HG02852 (cell line): ENCODE results near the gene EFEMP2.

ENCODE experiments used
- ATAC-seq: cut with Tn5 transposase; IDR thresholded peaks from one replicate; pipeline ENCODE4 v1.9.1; 2021; ENCODE audit warnings: mild to moderate bottlenecking, moderate library complexity; ENCODE audit not compliant: unreplicated experiment

EFEMP2 gene

DNA sequence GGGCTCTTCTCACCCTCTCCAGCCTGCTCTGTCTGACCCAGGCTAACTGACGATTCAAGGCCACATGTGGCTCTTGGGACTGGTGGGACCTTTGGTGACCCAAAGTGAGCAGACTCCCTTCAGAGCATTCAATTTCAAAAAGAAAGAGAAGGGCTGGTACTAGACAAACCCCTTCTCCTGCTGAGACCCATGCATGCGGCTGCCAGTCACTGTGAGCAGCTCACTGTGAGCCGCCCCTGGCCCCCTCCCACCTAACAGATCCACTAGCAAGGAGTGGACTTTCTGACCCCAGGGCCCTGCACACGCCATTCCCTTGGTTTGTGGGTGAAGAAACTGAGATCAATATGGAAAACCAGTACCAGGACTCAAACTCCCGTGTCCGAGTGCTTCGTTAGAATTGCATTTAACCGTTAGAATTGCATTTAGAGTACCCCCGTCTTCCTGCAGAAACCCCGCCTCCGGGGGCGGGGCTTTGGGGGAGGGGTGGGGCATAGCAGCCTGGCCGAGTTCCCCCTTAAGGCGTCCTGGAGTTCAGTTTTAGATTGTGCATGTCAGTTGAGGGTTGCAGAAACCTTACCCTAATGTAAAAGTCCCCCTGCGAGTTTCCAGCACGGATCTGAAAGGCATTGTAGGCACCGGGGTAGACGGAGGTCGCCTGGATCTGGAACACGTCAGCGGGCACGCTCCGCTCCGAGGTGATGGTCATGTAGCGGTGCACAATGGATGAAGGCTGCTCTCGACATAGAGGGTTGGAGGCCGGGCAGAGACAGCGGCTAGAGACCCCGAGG is 5.1 kb downstream of the EFEMP2 start:
- no peak for ATAC-seq

DNA sequence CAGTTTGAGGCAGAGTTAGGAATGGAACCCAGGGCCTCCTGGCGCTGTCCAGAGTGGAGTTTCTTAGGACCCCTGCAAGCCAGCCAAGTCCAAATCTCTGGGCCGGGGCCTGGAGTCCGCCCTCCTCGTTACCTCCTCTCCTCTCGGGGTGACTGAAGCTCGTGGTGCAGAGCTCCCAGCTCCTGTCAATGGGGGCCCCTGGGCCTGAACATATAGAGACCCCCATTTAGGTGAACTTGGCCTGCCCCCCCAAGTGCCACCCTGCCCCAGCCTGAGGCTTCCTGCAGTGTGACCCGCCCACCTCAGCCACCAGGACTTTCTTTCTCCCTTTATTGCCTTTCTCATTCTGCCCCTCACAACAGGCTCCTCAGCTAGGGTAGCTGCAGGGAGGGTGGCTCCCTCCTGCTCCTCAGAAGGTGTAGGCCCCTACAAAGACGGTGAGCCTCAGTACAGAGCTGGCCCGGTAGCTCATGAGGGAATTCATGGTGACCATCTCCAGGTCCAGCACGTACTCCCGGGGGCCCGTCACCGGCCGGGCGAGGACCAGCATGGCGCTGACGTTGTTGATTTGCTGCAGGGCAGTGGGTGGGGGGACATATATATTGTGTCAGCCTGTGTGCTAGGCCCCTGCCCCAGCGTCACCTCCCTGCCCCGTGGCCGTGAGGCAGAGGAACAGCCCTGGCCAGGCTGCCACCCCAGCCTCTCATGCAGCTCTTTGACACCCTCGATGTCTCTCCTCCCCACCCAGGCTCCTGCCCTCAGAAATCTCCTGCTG is 5.9 kb downstream of the EFEMP2 start:
- no peak for ATAC-seq

DNA sequence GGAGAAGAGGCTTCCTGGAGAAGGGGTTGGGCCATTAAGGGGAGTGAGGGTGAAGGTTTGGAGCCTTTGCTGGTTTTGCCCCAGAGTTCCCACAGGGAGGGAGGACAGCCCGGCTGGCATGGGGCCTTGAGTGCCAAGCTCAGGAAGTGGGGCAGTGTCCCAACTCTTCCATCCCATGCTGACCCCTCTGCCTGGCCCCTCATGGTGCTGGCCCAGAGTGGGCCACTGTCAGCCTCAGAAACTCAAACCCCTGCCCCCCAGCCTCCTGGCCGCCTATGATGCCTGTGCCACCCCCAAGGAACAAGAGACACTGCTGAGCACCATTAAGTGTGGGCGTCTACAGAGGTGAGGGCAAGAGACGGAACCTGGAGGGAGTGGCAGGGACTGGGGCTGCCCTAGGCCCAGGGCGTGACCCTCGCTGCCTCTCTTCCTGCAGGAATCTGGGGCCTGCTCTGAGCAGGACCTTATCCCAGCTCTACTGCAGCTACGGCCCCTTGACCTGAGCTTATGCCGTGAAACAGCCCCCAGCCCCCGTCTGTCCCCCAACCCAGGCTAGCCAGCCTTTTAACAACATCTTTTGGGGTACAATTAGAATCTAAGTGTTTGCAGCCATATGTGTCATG is 6.9 kb downstream of the EFEMP2 start:
- ATAC-seq, result no peak

DNA sequence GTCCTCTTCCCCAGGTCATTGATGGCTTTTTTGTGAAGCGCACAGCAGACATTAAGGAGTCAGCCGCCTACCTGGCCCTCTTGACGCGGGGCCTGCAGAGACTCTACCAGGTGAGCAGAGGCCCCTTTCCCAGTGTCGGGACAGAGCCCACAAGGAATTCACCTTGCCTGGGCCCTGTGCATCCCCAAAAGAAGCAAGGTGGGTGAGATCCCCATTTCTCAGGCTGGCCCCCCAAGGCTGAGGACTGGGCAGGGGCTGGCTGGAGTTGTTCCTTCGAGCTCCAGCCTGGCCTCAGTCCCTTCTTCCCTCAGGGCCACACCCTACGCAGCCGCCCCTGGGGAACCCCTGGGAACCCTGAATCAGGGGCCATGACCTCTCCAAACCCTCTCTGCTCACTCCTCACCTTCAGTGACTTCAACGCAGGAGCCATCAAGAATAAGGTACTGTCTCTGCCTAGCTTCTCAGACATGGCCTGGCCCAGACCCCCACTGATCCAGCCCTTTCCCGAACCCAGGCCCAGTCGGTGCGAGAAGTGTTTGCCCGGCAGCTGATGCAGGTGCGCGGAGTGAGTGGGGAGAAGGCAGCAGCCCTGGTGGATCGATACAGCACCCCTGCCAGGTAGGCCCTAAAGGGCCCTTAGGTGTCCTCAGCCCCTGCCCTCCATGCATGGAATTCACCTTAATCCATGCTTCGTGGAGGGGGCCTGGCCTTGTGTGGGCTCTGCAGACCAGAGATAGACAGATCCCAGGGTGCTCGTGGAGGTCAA is 7.7 kb downstream of the EFEMP2 start:
- ATAC-seq, result no peak

DNA sequence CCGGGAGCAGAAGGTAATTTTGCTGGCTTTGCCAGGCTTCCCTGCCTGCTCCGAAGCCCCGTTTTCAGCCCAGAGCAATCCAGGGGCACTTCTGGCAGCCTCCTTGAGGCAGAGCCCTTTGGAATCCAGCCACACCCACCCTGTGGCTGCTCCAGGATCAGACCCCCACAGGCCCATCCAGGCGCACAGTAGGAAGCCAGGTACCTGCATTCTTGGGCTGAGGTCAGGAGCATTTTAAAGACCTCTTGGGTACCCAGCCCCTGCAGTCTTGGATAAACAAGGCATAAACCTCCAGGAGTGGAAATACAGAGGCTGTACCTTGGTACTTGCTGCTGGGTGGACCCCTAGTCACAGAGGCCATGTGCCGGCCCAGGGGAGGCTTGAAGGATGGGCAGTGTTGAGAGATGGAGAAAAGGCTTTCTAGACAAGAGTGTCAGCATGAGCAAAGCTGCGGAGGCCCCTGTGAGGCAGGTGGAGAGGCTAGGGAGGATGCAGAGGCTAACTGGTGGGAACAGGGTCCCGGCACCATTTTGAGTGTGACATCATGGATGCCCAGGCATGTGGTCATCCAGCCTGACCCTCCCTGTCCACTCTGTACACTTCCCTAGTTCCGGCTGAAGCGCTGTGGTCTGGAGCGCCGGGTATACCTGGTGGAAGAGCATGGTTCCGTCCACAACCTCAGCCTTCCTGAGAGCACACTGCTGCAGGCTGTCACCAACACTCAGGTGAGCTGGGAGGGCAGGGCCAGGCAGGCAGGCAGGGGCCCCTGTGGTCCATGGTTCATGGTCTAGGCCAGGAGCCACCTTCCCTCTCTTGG is 8.5 kb downstream of the EFEMP2 start:
- ATAC-seq, result no peak

DNA sequence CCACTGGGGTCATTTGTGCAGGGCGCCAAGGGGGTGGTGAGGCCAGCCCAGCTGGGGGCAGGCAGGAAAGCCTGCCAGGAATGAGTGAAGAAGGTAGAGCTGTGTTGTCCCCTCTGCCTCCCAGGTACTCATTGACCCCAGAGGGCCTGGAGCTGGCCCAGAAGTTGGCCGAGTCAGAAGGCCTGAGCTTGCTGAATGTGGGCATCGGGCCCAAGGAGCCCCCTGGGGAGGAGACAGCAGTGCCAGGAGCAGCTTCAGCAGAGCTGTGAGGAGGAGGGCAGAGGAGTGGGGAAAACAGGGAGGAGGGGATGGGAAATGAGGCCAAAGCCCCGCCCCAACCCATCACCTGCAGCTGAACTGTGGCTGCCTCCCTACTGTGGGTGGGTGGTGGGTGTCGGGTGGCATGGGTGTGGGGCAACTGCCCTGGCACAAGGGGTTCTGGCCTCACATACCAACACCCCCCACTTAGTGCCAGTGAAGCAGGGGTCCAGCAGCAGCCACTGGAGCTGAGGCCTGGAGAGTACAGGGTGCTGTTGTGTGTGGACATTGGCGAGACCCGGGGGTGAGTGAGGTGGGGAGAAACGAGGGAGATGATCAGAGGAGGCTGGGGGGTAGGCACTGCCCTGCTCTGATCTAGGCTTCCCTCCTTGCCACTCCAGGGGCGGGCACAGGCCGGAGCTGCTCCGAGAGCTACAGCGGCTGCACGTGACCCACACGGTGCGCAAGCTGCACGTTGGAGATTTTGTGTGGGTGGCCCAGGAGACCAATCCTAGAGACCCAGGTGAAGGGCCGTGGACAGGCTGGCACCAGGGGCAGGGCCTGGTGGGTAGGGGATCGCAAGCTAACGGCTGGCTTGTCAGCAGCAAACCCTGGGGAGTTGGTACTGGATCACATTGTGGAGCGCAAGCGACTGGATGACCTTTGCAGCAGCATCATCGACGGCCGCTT is 9.4 kb downstream of the EFEMP2 start:
- no peak for ATAC-seq

DNA sequence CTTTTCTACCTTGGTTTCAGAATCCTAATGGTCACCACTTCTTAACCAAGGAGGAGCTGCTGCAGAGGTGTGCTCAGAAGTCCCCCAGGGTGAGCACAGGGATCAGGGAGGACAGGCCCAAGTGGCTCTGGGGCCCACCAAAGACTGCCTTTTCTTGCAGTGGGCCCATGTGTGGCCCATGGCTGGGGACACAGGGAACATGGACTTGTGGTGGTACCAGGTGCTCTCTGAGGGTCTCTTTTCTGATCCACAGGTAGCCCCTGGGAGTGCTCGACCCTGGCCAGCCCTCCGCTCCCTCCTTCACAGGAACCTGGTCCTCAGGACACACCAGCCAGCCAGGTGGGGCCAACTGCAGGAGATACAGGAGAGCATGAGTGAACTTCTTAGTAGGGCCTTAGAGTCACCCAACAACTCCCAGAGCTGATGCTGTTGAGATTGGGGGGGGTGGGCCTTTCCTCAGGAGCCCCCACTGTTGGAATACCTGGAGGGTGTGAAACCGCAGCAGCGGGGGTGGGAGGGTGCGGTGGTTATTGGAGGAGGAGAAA is 10.3 kb downstream of the EFEMP2 start:
- ATAC-seq, result no peak

DNA sequence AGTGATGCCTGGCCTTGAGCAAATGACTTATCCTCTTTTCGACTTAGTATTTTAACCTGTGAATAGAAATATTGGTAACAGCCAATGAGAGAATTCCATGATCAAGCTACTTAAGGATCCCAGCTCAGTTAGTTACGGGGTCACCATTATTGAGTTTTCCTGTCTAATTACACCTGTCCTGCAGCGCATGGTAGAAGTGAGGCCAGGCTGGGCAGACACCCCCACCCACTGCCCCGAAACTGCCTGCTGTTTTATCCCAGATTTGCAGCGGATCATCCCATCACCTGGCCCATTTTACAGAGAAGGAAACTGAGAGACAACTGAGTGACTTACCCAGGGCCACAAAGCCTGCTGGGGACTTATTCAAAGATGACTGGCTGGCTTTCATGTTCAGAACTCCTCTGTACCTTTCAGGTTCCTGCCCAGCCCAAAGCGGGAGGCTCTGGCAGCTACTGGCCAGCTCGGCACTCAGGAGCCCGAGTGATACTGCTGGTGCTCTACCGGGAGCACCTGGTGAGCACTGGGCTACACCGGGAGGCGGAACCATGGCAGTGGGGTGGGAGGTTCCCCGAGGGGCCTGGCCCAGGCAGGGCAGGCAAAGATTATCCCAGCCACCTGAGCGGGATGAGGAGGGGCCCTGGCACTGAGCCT is 10.9 kb downstream of the EFEMP2 start:
- no peak for ATAC-seq

DNA sequence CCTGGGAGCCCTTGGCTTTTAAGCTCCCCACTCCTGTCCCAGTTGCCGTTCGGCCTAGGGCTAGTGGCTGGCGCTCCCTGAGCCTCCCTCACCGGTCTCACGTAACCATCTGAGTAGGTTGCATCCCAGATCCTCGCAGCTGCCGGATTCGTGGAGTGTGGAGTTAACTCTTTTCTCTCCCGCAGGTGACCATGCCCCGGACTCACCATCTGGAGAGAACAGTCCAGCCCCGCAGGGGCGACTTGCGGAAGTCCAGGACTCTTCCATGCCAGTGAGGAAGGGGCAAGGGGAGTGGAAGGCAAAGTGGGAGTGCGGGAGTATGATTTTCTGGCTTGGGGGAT is 11.5 kb downstream of the EFEMP2 start:
- ATAC-seq, result no peak

DNA sequence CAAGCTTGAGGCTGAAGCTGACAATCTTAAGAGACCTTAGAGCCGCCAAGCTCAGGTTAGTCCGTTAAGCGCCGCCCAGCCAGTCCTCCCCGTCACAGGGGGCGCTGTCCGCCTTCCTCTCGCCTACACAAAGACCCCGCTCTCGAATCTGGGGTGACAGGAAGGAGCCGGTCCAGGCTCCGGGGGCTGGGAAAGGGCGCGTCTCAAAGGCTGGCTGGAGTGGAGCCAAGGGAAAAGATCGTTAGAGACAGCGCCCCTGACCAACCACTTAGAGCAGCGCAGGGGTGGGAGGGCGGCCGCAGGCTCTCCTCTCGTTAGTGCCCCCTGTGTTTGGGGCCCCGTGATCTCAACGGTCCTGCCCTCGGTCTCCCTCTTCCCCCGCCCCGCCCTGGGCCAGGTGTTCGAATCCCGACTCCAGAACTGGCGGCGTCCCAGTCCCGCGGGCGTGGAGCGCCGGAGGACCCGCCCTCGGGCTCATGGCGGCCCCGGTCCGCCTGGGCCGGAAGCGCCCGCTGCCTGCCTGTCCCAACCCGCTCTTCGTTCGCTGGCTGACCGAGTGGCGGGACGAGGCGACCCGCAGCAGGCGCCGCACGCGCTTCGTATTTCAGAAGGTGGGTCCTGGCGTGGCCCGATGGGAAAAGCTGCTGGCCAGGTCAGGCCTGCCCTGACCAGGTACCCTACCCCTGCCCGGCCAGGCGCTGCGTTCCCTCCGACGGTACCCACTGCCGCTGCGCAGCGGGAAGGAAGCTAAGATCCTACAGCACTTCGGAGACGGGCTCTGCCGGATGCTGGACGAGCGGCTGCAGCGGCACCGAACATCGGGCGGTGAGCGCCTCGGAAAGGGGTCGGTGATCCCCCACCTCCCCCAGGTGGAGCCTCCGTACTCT is 12.1 kb downstream of the EFEMP2 start, which contains the start of gene MUS81:
Gene MUS81, plus strand, starts transcription at position 156 of the 887 bp plus-strand sequence. Its CDS starts 321 bp downstream, at position 477.
- ATAC-seq, result peak; percentile 27

DNA sequence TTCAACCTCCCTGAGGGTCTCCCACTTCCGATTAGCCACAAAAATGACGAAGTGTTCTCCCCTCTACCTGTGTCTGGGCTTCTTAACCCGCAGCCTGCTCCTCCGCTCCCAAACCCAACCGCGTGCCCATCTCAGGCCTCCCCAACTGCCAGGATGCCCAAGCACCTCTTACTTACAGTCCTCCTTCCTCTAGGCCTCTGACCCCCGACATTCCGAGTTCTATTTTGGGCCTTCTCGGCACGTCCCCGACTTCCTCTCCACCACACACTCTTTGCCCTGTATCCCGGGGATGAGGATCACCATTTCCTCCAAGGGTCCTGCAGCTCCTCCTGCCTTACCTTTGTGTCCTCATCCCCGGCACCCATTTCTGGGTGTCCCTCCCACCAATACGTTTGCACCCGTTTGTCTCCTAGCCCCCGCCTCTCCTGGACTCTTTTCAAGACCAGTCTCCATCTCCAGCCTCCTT is 12.8 kb downstream of the EFEMP2 start:
- no peak for ATAC-seq

DNA sequence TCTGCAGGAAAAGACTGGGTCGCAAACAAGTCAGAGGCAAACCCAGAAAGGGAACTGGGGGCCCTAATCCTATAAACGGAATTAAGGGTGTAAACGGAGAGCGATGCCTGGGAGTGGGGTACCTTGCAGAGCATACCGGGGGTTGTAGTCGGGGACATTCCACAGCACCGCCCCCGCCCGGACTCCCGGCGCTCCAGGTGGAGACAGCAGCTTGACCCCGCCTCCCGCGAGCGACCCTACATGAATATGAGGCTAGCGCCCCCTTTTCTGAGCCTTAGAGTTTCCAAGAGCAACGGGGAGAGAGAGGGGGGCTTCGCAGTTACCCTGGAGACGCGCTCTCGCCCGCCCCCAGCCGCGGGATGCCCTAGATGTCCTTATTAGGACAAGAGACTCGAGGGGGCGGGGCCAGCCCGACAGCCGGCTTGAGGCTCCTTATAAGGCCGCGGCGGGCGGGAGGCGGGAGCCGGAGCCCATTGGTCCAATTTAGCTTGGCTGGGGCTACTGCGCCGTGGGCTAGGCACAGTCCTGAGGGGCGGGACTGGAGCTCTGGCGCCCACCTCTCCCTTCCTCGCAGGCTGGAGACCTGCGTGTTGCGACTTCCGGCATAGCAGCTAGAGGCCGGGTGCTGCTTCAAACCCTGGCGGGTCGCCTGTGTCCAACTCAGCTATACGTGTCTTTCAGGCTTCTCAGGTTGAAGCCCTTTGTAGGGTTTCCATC is 13.3 kb downstream of the EFEMP2 start:
- ATAC-seq, result peak; percentile 47

DNA sequence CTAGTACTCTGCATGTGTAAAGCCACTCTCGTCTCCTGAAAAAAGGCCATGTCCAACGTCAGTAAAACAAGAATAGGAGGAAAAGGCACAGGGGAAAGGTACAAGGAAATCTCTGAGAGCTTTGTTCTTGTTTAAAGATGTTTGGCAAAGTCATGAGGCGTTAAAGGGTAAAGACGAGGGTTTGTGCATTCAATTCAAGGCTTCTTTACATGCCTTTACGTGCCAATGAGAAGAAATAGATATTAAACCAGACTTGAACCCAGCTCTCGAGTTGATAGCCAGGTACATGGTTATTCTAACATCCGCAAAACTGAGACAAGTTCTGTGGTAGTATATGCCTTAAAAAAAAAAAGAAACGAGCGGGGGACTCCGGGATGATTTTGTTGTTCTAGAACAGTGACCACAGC is 13.9 kb downstream of the EFEMP2 start:
- no peak for ATAC-seq

DNA sequence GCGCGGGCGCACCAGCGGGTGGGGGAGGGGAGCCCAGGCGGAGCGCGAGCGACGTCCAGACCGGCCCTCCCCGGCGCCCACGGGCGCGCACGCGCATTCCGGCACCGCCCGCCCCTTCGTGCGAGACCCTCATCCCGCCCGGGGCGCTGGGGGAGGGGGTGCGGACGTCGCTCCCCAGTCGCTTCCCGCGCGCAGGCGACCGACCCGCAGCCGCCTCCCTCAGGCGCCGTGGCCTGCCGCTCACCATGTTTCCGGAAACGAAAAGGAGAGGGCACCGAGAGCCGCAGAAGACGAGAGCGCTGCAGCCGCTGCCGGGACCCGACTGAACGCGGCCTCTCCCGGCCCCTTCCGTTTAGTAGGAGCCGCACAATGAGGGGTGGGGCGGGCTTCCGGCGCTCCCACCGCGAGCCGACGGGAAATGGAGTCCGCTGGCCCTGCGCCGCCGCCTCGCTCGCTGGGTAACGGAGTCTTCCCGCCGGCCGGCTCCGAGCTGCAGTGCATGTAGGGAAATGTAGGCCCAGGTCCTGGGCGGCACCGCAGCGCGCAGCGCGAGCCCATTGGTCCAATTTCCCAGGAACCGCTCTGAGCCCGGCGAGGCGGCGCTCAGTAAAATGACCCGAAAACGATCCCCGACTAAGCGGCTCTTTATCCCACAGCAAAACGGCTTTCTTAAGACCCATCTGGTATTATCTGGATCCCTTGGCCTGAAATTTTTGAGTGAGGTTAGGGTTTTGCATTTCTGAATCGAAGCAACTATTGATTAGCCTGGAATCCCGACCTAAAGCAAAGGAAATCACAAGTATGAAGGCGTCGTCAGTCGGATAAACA is 14.5 kb downstream of the EFEMP2 start, which contains the start of gene CFL1:
Gene CFL1, minus strand, starts transcription at position 328 of the 828 bp plus-strand sequence. Its CDS starts 81 bp downstream, at position 247.
- peak; percentile 46 for ATAC-seq

DNA sequence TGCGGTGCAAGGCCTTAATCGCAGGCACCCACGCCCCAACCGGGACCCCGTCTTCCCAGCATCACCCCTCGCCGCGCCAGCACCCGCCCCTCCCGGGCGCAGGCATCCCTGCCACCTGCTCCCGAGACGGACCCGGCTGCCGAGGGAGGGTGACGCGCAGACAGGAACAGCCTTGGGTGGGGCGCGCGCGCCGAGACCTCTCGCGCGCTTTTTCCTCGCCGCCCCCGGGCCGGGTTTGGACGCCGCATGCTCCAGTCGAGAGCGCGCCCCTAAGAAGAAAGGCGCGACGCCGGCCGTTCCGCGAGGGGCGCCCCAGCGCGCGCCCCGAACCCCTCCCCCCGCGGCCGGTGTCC is 15.1 kb downstream of the EFEMP2 start:
- ATAC-seq, result peak; percentile 0
